ENCODE measurements around the gene GSE1.

The GSE1 gene

GRCh38 chr16:85612801-85613603, at the start of gene GSE1:
TSS of gene GSE1 (plus strand) at chr16:85613322. CDS start at chr16:85613392, 70 bp downstream.
- DNase-seq = peak; percentile 84

GRCh38 chr16:85563515-85564276, 49.4 kb upstream of the GSE1 start:
- DNase-seq = no peak

- DNase-seq = peak; percentile 80
Observed at GRCh38 chr16:85564277-85565051, 48.7 kb upstream of the GSE1 start.

- DNase-seq = no peak
Observed at GRCh38 chr16:85565340-85565739, 47.8 kb upstream of the GSE1 start.

- DNase-seq = no peak
Observed at GRCh38 chr16:85565801-85566526, 47.2 kb upstream of the GSE1 start.

- no peak for DNase-seq
Observed at GRCh38 chr16:85566561-85567100, 46.5 kb upstream of the GSE1 start.

GRCh38 chr16:85567101-85567866, 45.8 kb upstream of the GSE1 start:
- DNase-seq = no peak

- no peak for DNase-seq
Observed at GRCh38 chr16:85567935-85568334, 45.2 kb upstream of the GSE1 start.

- no peak for DNase-seq
Observed at GRCh38 chr16:85568519-85568918, 44.6 kb upstream of the GSE1 start.

GRCh38 chr16:85569039-85569614, 44.0 kb upstream of the GSE1 start:
- no peak for DNase-seq

- DNase-seq = peak; percentile 71
Observed at GRCh38 chr16:85569615-85570212, 43.4 kb upstream of the GSE1 start.

- DNase-seq = peak; percentile 71
Observed at GRCh38 chr16:85570213-85570734, 42.8 kb upstream of the GSE1 start.

- no peak for DNase-seq
Observed at GRCh38 chr16:85570735-85571562, 42.2 kb upstream of the GSE1 start.

GRCh38 chr16:85571563-85571812, 41.6 kb upstream of the GSE1 start:
- DNase-seq = no peak

GRCh38 chr16:85571813-85572619, 41.1 kb upstream of the GSE1 start:
- DNase-seq = no peak

GRCh38 chr16:85573045-85573695, 40.0 kb upstream of the GSE1 start:
- DNase-seq = no peak

- DNase-seq = no peak
Observed at GRCh38 chr16:85573696-85574641, 39.2 kb upstream of the GSE1 start.
